Activated naive CD4-positive, alpha-beta T cell treated with anti-CD3 and anti-CD28 coated beads, Interleukin-2, amount 50 U/mL, for 24 hours (primary cell): ENCODE data around the gene TMPRSS13.
"Not testable (repeated sequence)": the region's sequence is repeated elsewhere in the genome, so short reads cannot be mapped to it uniquely, and the experiment has no call there.

ENCODE experiments used
- H3K27ac Mint-ChIP-seq: one replicate; pipeline ENCODE4 v1.8.0; 2021; ENCODE audit warnings: mild to moderate bottlenecking, mixed read lengths
- H3K27me3 Mint-ChIP-seq: one replicate; pipeline ENCODE4 v1.8.0; 2021; ENCODE audit warnings: mixed read lengths
- H3K36me3 Mint-ChIP-seq: one replicate; pipeline ENCODE4 v1.8.0; 2021; ENCODE audit warnings: mixed read lengths
- H3K4me1 Mint-ChIP-seq: one replicate; pipeline ENCODE4 v1.8.0; 2021; ENCODE audit warnings: mixed read lengths
- H3K4me3 Mint-ChIP-seq: one replicate; pipeline ENCODE4 v1.8.0; 2021; ENCODE audit warnings: mild to moderate bottlenecking, mixed read lengths
- H3K9me3 Mint-ChIP-seq: one replicate; pipeline ENCODE4 v1.8.0; 2021; ENCODE audit warnings: mixed read lengths

TMPRSS13 gene

DNA sequence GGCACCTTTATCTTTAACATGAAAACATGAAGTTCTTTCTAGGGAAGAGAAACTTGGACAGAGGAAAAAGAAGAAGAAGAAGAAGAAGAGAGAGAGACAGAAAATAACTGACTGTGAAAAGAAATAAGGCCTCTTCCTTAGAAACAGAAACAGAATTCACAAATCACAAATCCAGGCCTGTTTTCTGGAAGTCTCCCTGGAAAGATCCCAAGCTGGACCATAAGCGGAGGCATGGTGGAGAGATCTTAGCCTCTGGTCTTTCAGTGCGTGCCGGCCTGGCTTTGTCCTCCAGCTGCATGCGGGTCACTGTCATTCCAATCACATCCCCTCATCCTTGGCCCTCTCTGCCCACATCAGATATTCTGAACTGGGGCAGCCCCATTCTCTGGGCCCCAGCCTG lies 59.6 kb downstream of the TMPRSS13 start:
- Mint-ChIP-seq H3K9me3 (no peaks in the 10 kb centered on the region), H3K27me3 (peaks cover 6% of the 10 kb centered on the region), H3K36me3 (no peaks in the 10 kb centered on the region), H3K27ac (no peak overlapping the region), H3K4me3 (no peak overlapping the region), H3K4me1 (peaks cover 13% of the 10 kb centered on the region)

GRCh38 chr11:117868815-117869561 lies 60.2 kb downstream of the TMPRSS13 start:
- H3K4me1 Mint-ChIP-seq: peaks cover 11% of the 10 kb centered on the region
- no peak overlapping the region for H3K27ac Mint-ChIP-seq
- no peak overlapping the region for H3K4me3 Mint-ChIP-seq
- H3K9me3 Mint-ChIP-seq: no peaks in the 10 kb centered on the region
- H3K27me3 Mint-ChIP-seq: peaks cover 4% of the 10 kb centered on the region
- H3K36me3 Mint-ChIP-seq: no peaks in the 10 kb centered on the region

GRCh38 chr11:117868088-117868487 lies 61.1 kb downstream of the TMPRSS13 start:
- H3K27ac Mint-ChIP-seq: no peak overlapping the region
- H3K36me3 Mint-ChIP-seq: no peaks in the 10 kb centered on the region
- H3K27me3 Mint-ChIP-seq: peaks cover 1% of the 10 kb centered on the region
- no peaks in the 10 kb centered on the region for H3K9me3 Mint-ChIP-seq
- peaks cover 2% of the 10 kb centered on the region for H3K4me1 Mint-ChIP-seq
- H3K4me3 Mint-ChIP-seq: no peak overlapping the region

DNA sequence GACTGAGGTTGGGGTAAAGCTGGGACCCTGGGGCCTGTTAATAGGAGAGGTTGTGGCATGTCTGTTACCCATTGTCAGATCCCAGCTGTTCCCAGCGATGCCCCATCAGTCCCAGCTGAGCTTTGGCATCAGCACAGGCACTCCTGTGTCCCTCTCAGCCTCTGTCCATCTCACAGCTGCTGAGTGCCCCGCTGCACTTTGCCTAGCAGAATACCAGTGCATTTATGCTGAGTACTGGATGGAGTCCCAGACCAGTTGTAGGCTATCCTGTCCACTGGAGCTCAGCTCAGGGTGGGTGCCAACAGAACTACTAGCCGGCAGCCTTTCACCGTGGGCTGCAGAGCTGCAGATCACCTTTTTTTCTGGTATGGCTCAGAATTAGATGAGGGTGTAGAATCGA lies 62.7 kb downstream of the TMPRSS13 start:
- Mint-ChIP-seq H3K4me3 (no peak overlapping the region), H3K9me3 (no peaks in the 10 kb centered on the region), H3K4me1 (no peaks in the 10 kb centered on the region), H3K27me3 (no peaks in the 10 kb centered on the region), H3K27ac (no peak overlapping the region), H3K36me3 (no peaks in the 10 kb centered on the region)

GRCh38 chr11:117865546-117865945 lies 63.7 kb downstream of the TMPRSS13 start:
- not testable (repeated sequence) for H3K4me3 Mint-ChIP-seq, H3K27me3 Mint-ChIP-seq, H3K9me3 Mint-ChIP-seq, H3K36me3 Mint-ChIP-seq, H3K4me1 Mint-ChIP-seq, H3K27ac Mint-ChIP-seq

DNA sequence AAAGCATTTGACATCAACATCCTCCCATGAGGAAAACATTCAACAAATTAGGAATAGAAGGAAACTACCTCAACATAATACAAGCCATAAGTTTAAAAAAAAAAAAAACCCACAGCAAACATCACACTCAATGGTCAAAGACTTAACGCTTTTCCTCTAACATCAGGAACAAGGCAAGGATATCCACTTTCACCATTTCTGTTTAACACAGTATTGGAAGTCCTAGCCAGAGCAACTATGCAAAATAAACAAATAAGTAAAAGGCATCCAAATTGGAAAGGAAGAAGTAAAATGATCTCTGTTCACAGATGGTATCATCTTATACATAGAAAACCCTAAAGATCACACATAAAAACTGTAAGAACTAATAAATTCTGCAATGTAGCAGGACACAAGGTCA lies 65.8 kb downstream of the TMPRSS13 start:
- H3K4me3 Mint-ChIP-seq: no peak overlapping the region
- no peak overlapping the region for H3K27ac Mint-ChIP-seq
- H3K27me3 Mint-ChIP-seq: no peaks in the 10 kb centered on the region
- H3K36me3 Mint-ChIP-seq: no peaks in the 10 kb centered on the region
- H3K9me3 Mint-ChIP-seq: no peaks in the 10 kb centered on the region
- H3K4me1 Mint-ChIP-seq: no peaks in the 10 kb centered on the region

- no peaks in the 10 kb centered on the region for H3K9me3 Mint-ChIP-seq
- H3K4me1 Mint-ChIP-seq: no peaks in the 10 kb centered on the region
- H3K4me3 Mint-ChIP-seq: no peak overlapping the region
- H3K36me3 Mint-ChIP-seq: no peaks in the 10 kb centered on the region
- no peaks in the 10 kb centered on the region for H3K27me3 Mint-ChIP-seq
- no peak overlapping the region for H3K27ac Mint-ChIP-seq
These were observed 66.4 kb downstream of the TMPRSS13 start for GRCh38 chr11:117862753-117863152.

GRCh38 chr11:117862019-117862725 lies 67.0 kb downstream of the TMPRSS13 start:
- no peaks in the 10 kb centered on the region for H3K9me3 Mint-ChIP-seq
- H3K4me1 Mint-ChIP-seq: no peaks in the 10 kb centered on the region

DNA sequence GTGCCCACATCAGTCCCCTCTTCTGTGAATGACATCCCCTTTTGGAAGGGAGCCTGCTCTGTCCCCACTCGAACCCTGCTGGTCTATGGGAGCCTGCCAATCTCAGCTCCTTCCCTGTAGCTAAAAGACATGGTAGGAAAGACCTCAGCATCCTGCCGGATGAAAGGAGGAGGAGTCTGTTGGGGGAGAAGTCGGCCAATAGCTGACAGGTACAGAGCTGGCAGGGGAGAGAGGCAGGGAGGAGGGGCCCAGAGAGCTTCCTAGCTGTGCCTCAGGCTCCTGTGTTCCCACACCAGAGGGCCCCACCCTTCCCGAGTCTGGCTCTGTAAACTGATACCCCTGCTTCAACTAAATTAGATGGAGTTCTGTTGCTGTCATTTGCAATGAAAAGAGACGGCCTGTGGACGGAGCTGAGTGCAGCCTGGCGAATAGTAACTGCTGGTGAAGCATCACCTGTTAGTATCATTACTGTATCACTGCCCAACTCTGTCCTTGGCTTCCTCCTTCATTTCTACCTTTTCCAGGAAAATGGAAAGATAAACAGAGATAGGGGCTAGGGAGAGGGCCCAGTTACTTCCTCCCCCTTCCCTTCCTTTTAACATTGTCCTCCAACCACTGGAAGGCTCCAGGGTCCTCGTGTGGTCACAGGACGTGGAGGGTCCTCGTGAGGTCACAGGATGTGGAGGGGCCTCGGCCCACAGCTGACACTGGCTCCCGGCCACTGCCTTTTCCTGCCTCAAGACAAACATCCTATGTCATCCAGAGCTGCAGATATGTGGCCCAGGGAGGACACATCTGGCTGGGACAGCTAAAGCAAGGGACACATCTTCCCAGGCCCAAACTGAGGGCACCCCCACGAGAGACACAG lies 67.8 kb downstream of the TMPRSS13 start:
- no peak overlapping the region for H3K27ac Mint-ChIP-seq
- no peaks in the 10 kb centered on the region for H3K4me1 Mint-ChIP-seq
- H3K36me3 Mint-ChIP-seq: no peaks in the 10 kb centered on the region
- no peaks in the 10 kb centered on the region for H3K27me3 Mint-ChIP-seq
- no peaks in the 10 kb centered on the region for H3K9me3 Mint-ChIP-seq
- H3K4me3 Mint-ChIP-seq: no peak overlapping the region

More at GRCh38 chr11:117862019-117862725, 67.0 kb downstream of the TMPRSS13 start:
- no peak overlapping the region for H3K4me3 Mint-ChIP-seq
- H3K27me3 Mint-ChIP-seq: no peaks in the 10 kb centered on the region
- no peak overlapping the region for H3K27ac Mint-ChIP-seq
- H3K36me3 Mint-ChIP-seq: no peaks in the 10 kb centered on the region

- Mint-ChIP-seq H3K4me1 (no peaks in the 10 kb centered on the region), H3K27ac (no peak overlapping the region), H3K36me3 (no peaks in the 10 kb centered on the region), H3K27me3 (no peaks in the 10 kb centered on the region), H3K9me3 (no peaks in the 10 kb centered on the region), H3K4me3 (no peak overlapping the region)
These were observed 69.1 kb downstream of the TMPRSS13 start for GRCh38 chr11:117860139-117860538.

- no peak overlapping the region for H3K4me3 Mint-ChIP-seq
- H3K9me3 Mint-ChIP-seq: no peaks in the 10 kb centered on the region
- no peak overlapping the region for H3K27ac Mint-ChIP-seq
- no peaks in the 10 kb centered on the region for H3K36me3 Mint-ChIP-seq
- H3K4me1 Mint-ChIP-seq: no peaks in the 10 kb centered on the region
- H3K27me3 Mint-ChIP-seq: no peaks in the 10 kb centered on the region
These were observed 69.6 kb downstream of the TMPRSS13 start for GRCh38 chr11:117859488-117860112.

DNA sequence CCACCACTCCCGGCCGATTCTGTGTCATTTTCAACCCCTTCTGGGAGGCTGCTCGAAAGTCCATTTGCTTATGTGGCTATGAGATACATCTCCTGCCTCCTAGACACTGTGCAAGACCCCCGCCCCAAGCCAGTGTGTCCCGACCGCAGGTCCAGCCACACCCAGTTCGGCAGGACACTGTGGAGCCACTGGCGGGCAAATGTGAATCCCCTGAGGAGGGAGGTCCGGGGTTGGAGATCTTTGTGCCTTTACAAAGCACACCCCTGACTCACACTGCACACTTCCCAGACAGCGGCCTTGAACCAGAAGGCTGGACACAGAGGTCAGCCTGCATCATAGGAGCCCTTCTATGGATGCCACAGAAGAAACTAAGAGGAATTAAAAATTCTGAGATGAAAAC lies 70.1 kb downstream of the TMPRSS13 start:
- no peaks in the 10 kb centered on the region for H3K36me3 Mint-ChIP-seq
- H3K27me3 Mint-ChIP-seq: no peaks in the 10 kb centered on the region
- no peaks in the 10 kb centered on the region for H3K4me1 Mint-ChIP-seq
- H3K4me3 Mint-ChIP-seq: no peak overlapping the region
- no peaks in the 10 kb centered on the region for H3K9me3 Mint-ChIP-seq
- no peak overlapping the region for H3K27ac Mint-ChIP-seq

- peaks cover under 1% of the 10 kb centered on the region for H3K36me3 Mint-ChIP-seq
- H3K27ac Mint-ChIP-seq: no peak overlapping the region
- no peaks in the 10 kb centered on the region for H3K4me1 Mint-ChIP-seq
- H3K27me3 Mint-ChIP-seq: no peaks in the 10 kb centered on the region
- peaks cover under 1% of the 10 kb centered on the region for H3K9me3 Mint-ChIP-seq
- H3K4me3 Mint-ChIP-seq: no peak overlapping the region
These were observed 71.3 kb downstream of the TMPRSS13 start for GRCh38 chr11:117857734-117858414.

GRCh38 chr11:117855912-117856651 lies 73.1 kb downstream of the TMPRSS13 start:
- Mint-ChIP-seq H3K27me3 (peaks cover 5% of the 10 kb centered on the region), H3K4me3 (no peak overlapping the region), H3K27ac (no peak overlapping the region), H3K36me3 (peaks cover 5% of the 10 kb centered on the region), H3K9me3 (peaks cover 7% of the 10 kb centered on the region), H3K4me1 (peaks cover 4% of the 10 kb centered on the region)
